ENCODE data around the gene NKG7.

- TF ChIP-seq EZH2 (IDR thresholded peaks at IDR 0.05; ENCODE audit: low read length) = no peak
- TF ChIP-seq, protein P1, sequence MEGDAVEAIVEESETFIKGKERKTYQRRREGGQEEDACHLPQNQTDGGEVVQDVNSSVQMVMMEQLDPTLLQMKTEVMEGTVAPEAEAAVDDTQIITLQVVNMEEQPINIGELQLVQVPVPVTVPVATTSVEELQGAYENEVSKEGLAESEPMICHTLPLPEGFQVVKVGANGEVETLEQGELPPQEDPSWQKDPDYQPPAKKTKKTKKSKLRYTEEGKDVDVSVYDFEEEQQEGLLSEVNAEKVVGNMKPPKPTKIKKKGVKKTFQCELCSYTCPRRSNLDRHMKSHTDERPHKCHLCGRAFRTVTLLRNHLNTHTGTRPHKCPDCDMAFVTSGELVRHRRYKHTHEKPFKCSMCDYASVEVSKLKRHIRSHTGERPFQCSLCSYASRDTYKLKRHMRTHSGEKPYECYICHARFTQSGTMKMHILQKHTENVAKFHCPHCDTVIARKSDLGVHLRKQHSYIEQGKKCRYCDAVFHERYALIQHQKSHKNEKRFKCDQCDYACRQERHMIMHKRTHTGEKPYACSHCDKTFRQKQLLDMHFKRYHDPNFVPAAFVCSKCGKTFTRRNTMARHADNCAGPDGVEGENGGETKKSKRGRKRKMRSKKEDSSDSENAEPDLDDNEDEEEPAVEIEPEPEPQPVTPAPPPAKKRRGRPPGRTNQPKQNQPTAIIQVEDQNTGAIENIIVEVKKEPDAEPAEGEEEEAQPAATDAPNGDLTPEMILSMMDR (optimal IDR thresholded peaks at IDR 0.05 in 1 of 3, IDR thresholded peaks at IDR 0.05 in 1 of 3, conservative IDR thresholded peaks at IDR 0.05 in 1 of 3; ENCODE audit: extremely low read depth in 1 of 3, insufficient read depth in 2 of 3, low read length in 3 of 3) = no peak
Observed at GRCh38 chr19:51415187-51415586, 42.7 kb upstream of the NKG7 start.
